Activated T-helper 17 cell treated with anti-CD3 and anti-CD28 coated beads, Interleukin-2, amount 50 U/mL, for 72 hours (primary cell): ENCODE measurements around the gene POU2F3. TPM values are rescaled to one million over a fixed set of nuclear protein-coding genes. Genes with fewer than 3 reads are reported as not detected.
"Not testable (repeated sequence)": the region's sequence is repeated elsewhere in the genome, so short reads cannot be mapped to it uniquely, and the experiment has no call there.

Source experiments
- ATAC-seq: fragments of 150-1000 bp; cut with Tn5 transposase; replicated peaks from 2 replicates; pipeline ENCODE4 v1.10.0; 2021; ENCODE audit warnings: mild to moderate bottlenecking, moderate library complexity
- H3K27ac Mint-ChIP-seq: one replicate; pipeline ENCODE4 v1.8.0; 2022; ENCODE audit warnings: mixed read lengths
- H3K27me3 Mint-ChIP-seq: one replicate; pipeline ENCODE4 v1.8.0; 2022; ENCODE audit warnings: mixed read lengths
- H3K36me3 Mint-ChIP-seq: one replicate; pipeline ENCODE4 v1.8.0; 2022; ENCODE audit warnings: low read depth, mild to moderate bottlenecking, mixed read lengths
- H3K4me1 Mint-ChIP-seq: one replicate; pipeline ENCODE4 v1.8.0; 2022; ENCODE audit warnings: mixed read lengths
- H3K4me3 Mint-ChIP-seq: one replicate; pipeline ENCODE4 v1.8.0; 2022; ENCODE audit warnings: mild to moderate bottlenecking, mixed read lengths
- H3K9me3 Mint-ChIP-seq: one replicate; pipeline ENCODE4 v1.8.0; 2022; ENCODE audit warnings: mixed read lengths
- total RNA-seq, 2 donors: library from RNA; stranded (reverse); gene quantifications; one replicate each; pipeline ENCODE4 v1.2.3, GENCODE V29; 2022

Gene POU2F3
- total RNA-seq, 2 donors from 2014 or later: 0.13 TPM; not detected in 1

GRCh38 chr11:120260616-120261015, 20.7 kb downstream of the POU2F3 start:
- no peak for ATAC-seq
- no peak overlapping the region for H3K4me3 Mint-ChIP-seq
- no peak overlapping the region for H3K27ac Mint-ChIP-seq
- H3K4me1 Mint-ChIP-seq: no peaks in the 10 kb centered on the region
- H3K36me3 Mint-ChIP-seq: no peaks in the 10 kb centered on the region
- H3K27me3 Mint-ChIP-seq: peaks cover 36% of the 10 kb centered on the region
- no peaks in the 10 kb centered on the region for H3K9me3 Mint-ChIP-seq

GRCh38 chr11:120261321-120261720, 21.4 kb downstream of the POU2F3 start:
- ATAC-seq: no peak
- Mint-ChIP-seq H3K4me3 (no peak overlapping the region), H3K36me3 (no peaks in the 10 kb centered on the region), H3K9me3 (no peaks in the 10 kb centered on the region), H3K4me1 (no peaks in the 10 kb centered on the region), H3K27me3 (peaks cover 38% of the 10 kb centered on the region), H3K27ac (no peak overlapping the region)

- H3K27ac Mint-ChIP-seq: no peak overlapping the region
- no peaks in the 10 kb centered on the region for H3K4me1 Mint-ChIP-seq
- H3K36me3 Mint-ChIP-seq: no peaks in the 10 kb centered on the region
- no peak for ATAC-seq
- no peaks in the 10 kb centered on the region for H3K9me3 Mint-ChIP-seq
- peaks cover 39% of the 10 kb centered on the region for H3K27me3 Mint-ChIP-seq
- H3K4me3 Mint-ChIP-seq: no peak overlapping the region
Observed at GRCh38 chr11:120261931-120262330, 22.0 kb downstream of the POU2F3 start.

DNA sequence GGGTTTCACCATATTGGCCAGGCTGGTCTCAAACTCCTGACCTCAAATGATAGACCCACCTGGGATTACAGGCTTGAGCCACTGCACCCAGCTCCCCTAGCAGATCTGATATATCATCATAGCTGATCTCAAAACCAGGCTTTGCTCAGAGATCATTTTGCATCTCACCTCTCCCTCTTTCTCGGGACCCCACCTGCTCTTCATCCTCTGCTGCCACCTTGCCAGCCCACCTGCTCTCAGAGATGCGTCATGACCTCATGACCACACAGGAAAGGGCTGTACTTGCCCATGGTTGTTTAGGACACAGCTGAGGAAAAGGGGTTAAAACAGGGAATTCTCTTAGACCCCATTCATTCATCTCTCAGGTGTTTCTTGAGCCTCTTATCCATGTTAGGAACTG, 27.4 kb downstream of the POU2F3 start:
- no peak for ATAC-seq
- Mint-ChIP-seq H3K27ac (no peak overlapping the region), H3K4me3 (no peak overlapping the region), H3K36me3 (no peaks in the 10 kb centered on the region), H3K9me3 (no peaks in the 10 kb centered on the region), H3K27me3 (peaks cover 35% of the 10 kb centered on the region), H3K4me1 (no peaks in the 10 kb centered on the region)

- Mint-ChIP-seq H3K36me3 (no peaks in the 10 kb centered on the region), H3K27me3 (peaks cover 36% of the 10 kb centered on the region), H3K4me3 (no peak overlapping the region), H3K9me3 (no peaks in the 10 kb centered on the region), H3K4me1 (no peaks in the 10 kb centered on the region), H3K27ac (no peak overlapping the region)
- no peak for ATAC-seq
Observed at GRCh38 chr11:120268686-120269085, 28.7 kb downstream of the POU2F3 start.

DNA sequence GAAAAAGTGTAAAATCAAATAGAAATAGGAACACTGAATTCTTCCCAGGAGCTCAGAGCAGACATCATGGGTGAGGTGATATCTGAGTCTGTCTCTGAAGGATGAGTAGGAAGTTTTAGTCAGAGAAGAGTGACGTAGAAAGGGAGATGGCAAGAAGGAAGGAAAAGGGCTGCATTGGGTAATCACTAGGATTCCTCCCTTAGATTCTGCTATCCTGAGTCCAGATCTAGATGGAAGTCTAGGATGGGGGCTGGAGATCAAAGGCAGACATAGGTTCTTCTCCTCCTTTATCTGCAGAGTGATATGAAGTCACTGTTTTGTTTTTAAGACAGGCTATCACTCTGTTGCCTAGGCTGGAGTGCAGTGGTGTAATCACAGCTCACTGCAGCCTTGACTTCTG, 30.4 kb downstream of the POU2F3 start:
- peaks cover 45% of the 10 kb centered on the region for H3K27me3 Mint-ChIP-seq
- no peak for ATAC-seq
- H3K9me3 Mint-ChIP-seq: no peaks in the 10 kb centered on the region

GRCh38 chr11:120271672-120272071, 31.7 kb downstream of the POU2F3 start:
- H3K4me3 Mint-ChIP-seq: no peak overlapping the region
- ATAC-seq: no peak
- peaks cover 33% of the 10 kb centered on the region for H3K27me3 Mint-ChIP-seq
- no peaks in the 10 kb centered on the region for H3K36me3 Mint-ChIP-seq
- H3K4me1 Mint-ChIP-seq: no peaks in the 10 kb centered on the region
- H3K27ac Mint-ChIP-seq: no peak overlapping the region
- H3K9me3 Mint-ChIP-seq: no peaks in the 10 kb centered on the region

More for the DNA sequence above, 30.4 kb downstream of the POU2F3 start:
- Mint-ChIP-seq H3K36me3 (no peaks in the 10 kb centered on the region), H3K4me3 (no peak overlapping the region), H3K27ac (no peak overlapping the region), H3K4me1 (no peaks in the 10 kb centered on the region)

GRCh38 chr11:120272303-120272702, 32.4 kb downstream of the POU2F3 start:
- ATAC-seq: no peak
- H3K27me3 Mint-ChIP-seq: peaks cover 28% of the 10 kb centered on the region
- H3K9me3 Mint-ChIP-seq: no peaks in the 10 kb centered on the region
- no peaks in the 10 kb centered on the region for H3K36me3 Mint-ChIP-seq
- no peaks in the 10 kb centered on the region for H3K4me1 Mint-ChIP-seq
- no peak overlapping the region for H3K27ac Mint-ChIP-seq
- no peak overlapping the region for H3K4me3 Mint-ChIP-seq

GRCh38 chr11:120273432-120273831, 33.5 kb downstream of the POU2F3 start:
- H3K36me3 Mint-ChIP-seq: no peaks in the 10 kb centered on the region
- H3K4me1 Mint-ChIP-seq: no peaks in the 10 kb centered on the region
- no peak for ATAC-seq
- no peaks in the 10 kb centered on the region for H3K9me3 Mint-ChIP-seq
- no peak overlapping the region for H3K4me3 Mint-ChIP-seq
- H3K27me3 Mint-ChIP-seq: peaks cover 25% of the 10 kb centered on the region
- H3K27ac Mint-ChIP-seq: no peak overlapping the region

DNA sequence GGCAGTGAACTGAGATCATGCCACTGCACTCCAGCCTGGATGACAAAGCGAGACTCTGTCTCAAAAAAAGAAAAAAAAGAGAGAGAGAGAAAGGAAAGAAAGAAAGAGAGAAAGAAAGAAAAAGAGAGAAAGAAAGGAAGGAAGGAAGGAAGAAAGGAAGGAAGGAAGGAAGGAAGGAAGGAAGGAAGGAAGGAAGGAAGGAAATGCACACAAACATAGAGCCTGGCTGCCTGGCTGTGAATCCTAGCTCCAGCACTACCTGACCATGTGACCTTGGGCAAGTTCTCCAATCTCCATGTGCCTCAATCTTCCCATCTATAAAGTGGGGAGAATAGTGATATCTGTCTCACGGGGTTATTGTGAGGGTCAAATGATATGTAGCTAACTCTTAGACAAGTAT, 34.0 kb downstream of the POU2F3 start:
- H3K36me3 Mint-ChIP-seq, H3K27ac Mint-ChIP-seq, H3K9me3 Mint-ChIP-seq, ATAC-seq, H3K4me3 Mint-ChIP-seq, H3K4me1 Mint-ChIP-seq: not testable (repeated sequence)
- H3K27me3 Mint-ChIP-seq: peaks cover 25% of the 10 kb centered on the region

- H3K27ac Mint-ChIP-seq: no peak overlapping the region
- peaks cover 7% of the 10 kb centered on the region for H3K27me3 Mint-ChIP-seq
- ATAC-seq: no peak
- no peaks in the 10 kb centered on the region for H3K4me1 Mint-ChIP-seq
- H3K4me3 Mint-ChIP-seq: no peak overlapping the region
- no peaks in the 10 kb centered on the region for H3K36me3 Mint-ChIP-seq
- no peaks in the 10 kb centered on the region for H3K9me3 Mint-ChIP-seq
Observed at GRCh38 chr11:120279502-120279901, 39.6 kb downstream of the POU2F3 start.

- no peak for ATAC-seq
- Mint-ChIP-seq H3K36me3 (no peaks in the 10 kb centered on the region), H3K4me1 (no peaks in the 10 kb centered on the region), H3K27me3 (no peaks in the 10 kb centered on the region), H3K4me3 (no peak overlapping the region), H3K9me3 (no peaks in the 10 kb centered on the region), H3K27ac (no peak overlapping the region)
Observed at GRCh38 chr11:120280600-120281051, 40.7 kb downstream of the POU2F3 start.

- Mint-ChIP-seq H3K27ac (no peak overlapping the region), H3K4me3 (no peak overlapping the region), H3K27me3 (no peaks in the 10 kb centered on the region), H3K9me3 (no peaks in the 10 kb centered on the region), H3K4me1 (no peaks in the 10 kb centered on the region), H3K36me3 (no peaks in the 10 kb centered on the region)
- no peak for ATAC-seq
Observed at GRCh38 chr11:120281143-120281795, 41.3 kb downstream of the POU2F3 start.

DNA sequence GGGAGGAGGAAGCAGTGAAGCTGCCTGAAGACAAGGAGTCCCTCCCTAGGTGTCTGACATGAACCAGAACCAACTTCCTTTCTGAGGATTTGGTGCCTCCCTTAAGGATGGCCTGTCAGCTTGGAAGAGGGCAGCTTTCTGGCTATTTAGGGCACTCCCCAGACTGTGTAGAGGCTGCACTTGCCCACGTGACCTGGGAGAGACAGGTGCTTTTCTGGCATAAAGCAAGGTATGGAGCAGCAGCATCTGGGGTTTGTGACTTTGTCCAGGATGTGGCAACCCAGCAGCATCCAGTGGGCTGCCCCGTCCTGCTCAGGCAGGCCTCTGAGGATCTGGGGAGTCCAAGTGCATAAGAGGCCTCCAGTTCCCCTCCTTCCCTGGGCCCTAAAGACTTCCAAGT, 43.2 kb downstream of the POU2F3 start:
- Mint-ChIP-seq H3K4me3 (no peak overlapping the region), H3K4me1 (no peaks in the 10 kb centered on the region), H3K9me3 (no peaks in the 10 kb centered on the region), H3K36me3 (no peaks in the 10 kb centered on the region), H3K27me3 (peaks cover 5% of the 10 kb centered on the region), H3K27ac (no peak overlapping the region)
- no peak for ATAC-seq

- Mint-ChIP-seq H3K4me1 (no peaks in the 10 kb centered on the region), H3K4me3 (no peak overlapping the region), H3K9me3 (no peaks in the 10 kb centered on the region), H3K27me3 (peaks cover 6% of the 10 kb centered on the region), H3K36me3 (no peaks in the 10 kb centered on the region), H3K27ac (no peak overlapping the region)
- ATAC-seq: no peak
Observed at GRCh38 chr11:120284272-120284671, 44.3 kb downstream of the POU2F3 start.

GRCh38 chr11:120285256-120285655, 45.3 kb downstream of the POU2F3 start:
- H3K27ac Mint-ChIP-seq: no peak overlapping the region
- ATAC-seq: no peak

More at GRCh38 chr11:120285256-120285655, 45.3 kb downstream of the POU2F3 start:
- no peaks in the 10 kb centered on the region for H3K4me1 Mint-ChIP-seq
- H3K36me3 Mint-ChIP-seq: no peaks in the 10 kb centered on the region
- H3K4me3 Mint-ChIP-seq: no peak overlapping the region
- no peaks in the 10 kb centered on the region for H3K9me3 Mint-ChIP-seq
- peaks cover 13% of the 10 kb centered on the region for H3K27me3 Mint-ChIP-seq
